ENCODE measurements around the gene TYMP.

DNA sequence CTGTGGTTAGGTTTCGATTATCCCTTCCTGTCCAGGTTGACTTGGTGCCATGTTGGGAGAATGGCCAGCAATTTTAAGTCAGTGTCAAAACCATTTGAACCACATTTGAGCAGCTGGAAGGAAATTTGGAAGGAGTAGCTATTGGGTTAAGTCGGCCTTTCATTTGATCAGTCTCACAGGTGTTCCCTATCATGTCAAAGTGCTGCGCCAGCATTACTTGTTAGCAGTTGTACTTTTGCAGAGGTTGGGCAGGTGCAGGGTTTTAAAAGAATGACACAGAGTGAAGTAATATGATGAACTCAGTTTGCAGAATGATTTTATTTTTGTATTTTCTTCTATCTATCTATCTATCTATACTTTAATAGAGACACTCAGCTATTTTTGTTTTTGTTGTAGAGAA is 6.4 kb upstream of the TYMP start:
- TF ChIP-seq TAF1 (IDR thresholded peaks at IDR 0.05; ENCODE audit: low read depth, low read length) (no peak), POLR2A (IDR thresholded peaks at IDR 0.05; ENCODE audit: low read depth, low read length) (no peak), POLR2AphosphoS5 (IDR thresholded peaks at IDR 0.05; ENCODE audit: low read depth, low read length) (no peak), POU2F2 (IDR thresholded peaks at IDR 0.05; ENCODE audit: low read depth, low read length) (no peak), SPI1 (IDR thresholded peaks at IDR 0.05; ENCODE audit: low read depth, low read length) (no peak)
